HCT116 (cell line): ENCODE measurements around the gene GCDH. TPM values are rescaled to one million over a fixed set of nuclear protein-coding genes. Genes with fewer than 3 reads are reported as not detected.
A peak's percentile ranks its signal among the peaks of the same experiment; 100 is the strongest.

Source experiments
- ATAC-seq: fragments of 200-7000 bp; cut with Tn5 transposase; 2 replicates; pipeline ENCODE4 v1.9.1; 2020; ENCODE audit warnings: mild to moderate bottlenecking, moderate library complexity
- BruUV-seq: library from RNA; stranded (reverse); fragments of 400-500 nt; replicated peaks from 2 replicates; lab custom pipeline; 2021; lab: Mats Ljungman, UMichigan
- CTCF ChIA-PET: fragments of 300-600 bp; sonication (Branson Sonifier 250); formaldehyde crosslinking; loops from one replicate; lab custom pipeline; 2021; ENCODE audit warnings: antibody characterized with exemption; lab: Charles Lee
- POLR2A ChIA-PET: fragments of 300-600, 350-600 bp; sonication (Branson Sonifier 250); formaldehyde crosslinking; loops from one replicate; lab custom pipeline; 2021; ENCODE audit warnings: antibody characterized with exemption; lab: Charles Lee
- RAD21 ChIA-PET, 2 experiments: fragments of 300-600 bp; sonication (Branson Sonifier 250); formaldehyde crosslinking; loops; one replicate each; lab custom pipeline; 2023; ENCODE audit warnings: low total read pairs in 2 of 2; ENCODE audit not compliant: uncharacterized antibody in 2 of 2, unreplicated experiment in 2 of 2, low non-redundant PET in 1 of 2; lab: Charles Lee
- DNase-seq: peaks from one replicate; pipeline ENCODE4 v3.0.0-alpha.2; 2010; ENCODE audit warnings: low read depth, low spot score
- H2AFZ ChIP-seq: fragments of 200-600 bp; shearing (Covaris generic), sonication (generic); 2 replicates; pipeline ENCODE4 v1.6.1; 2017; ENCODE audit warnings: low read depth, mixed run types, mixed read lengths, antibody characterized with exemption, low read length; ENCODE audit not compliant: poor library complexity, severe bottlenecking
- H3K27ac ChIP-seq: 2 replicates; pipeline ENCODE4 v1.5.1; 2012; ENCODE audit warnings: low read depth, low read length
- H3K27me3 ChIP-seq: fragments of 200-600 bp; sonication (generic); 2 replicates; pipeline ENCODE4 v1.6.1; 2016; ENCODE audit warnings: mixed run types, low read length, mixed read lengths; ENCODE audit not compliant: insufficient read depth
- H3K36me3 ChIP-seq, 2 experiments: fragments of 200-500 bp in 1 of 2; fragments of 200-600 bp in 1 of 2; sonication (Bioruptor generic) in 1 of 2; sonication (generic) in 1 of 2; 2 replicates each; pipeline versions ENCODE4 v1.5.1 to v1.6.1; 2014 to 2016; ENCODE audit warnings: low read length in 2 of 2, inconsistent platforms in 1 of 2, mixed read lengths in 1 of 2, mixed run types in 1 of 2; ENCODE audit not compliant: insufficient read depth in 2 of 2, control insufficient read depth in 1 of 2
- H3K4me1 ChIP-seq, 2 experiments: fragments of 200-600 bp in 1 of 2; sonication (generic) in 1 of 2; 2 replicates each; pipeline versions ENCODE4 v1.5.1 to v1.6.1; 2012 to 2017; ENCODE audit warnings: low read length in 2 of 2, inconsistent platforms in 1 of 2, mild to moderate bottlenecking in 1 of 2, mixed read lengths in 1 of 2, mixed run types in 1 of 2, moderate library complexity in 1 of 2; ENCODE audit not compliant: insufficient read depth in 2 of 2, control insufficient read depth in 1 of 2
- H3K4me2 ChIP-seq: fragments of 200-600 bp; sonication (generic); 2 replicates; pipeline ENCODE4 v1.6.1; 2017; ENCODE audit warnings: mixed run types, low read length, mixed read lengths
- H3K4me3 ChIP-seq, 2 experiments: fragments of 200-600 bp in 1 of 2; sonication (generic) in 1 of 2; replicated peaks in 1 of 2; 2 replicates each; pipeline ENCODE4 v1.5.1; 2011 to 2016; ENCODE audit warnings: low read length in 2 of 2, control low read depth in 1 of 2, low read depth in 1 of 2, mild to moderate bottlenecking in 1 of 2, mixed read lengths in 1 of 2, mixed run types in 1 of 2
- H3K79me2 ChIP-seq: fragments of 200-600 bp; sonication (generic); 2 replicates; pipeline ENCODE4 v1.6.1; 2017; ENCODE audit warnings: mild to moderate bottlenecking, mixed run types, low read length, moderate library complexity, mixed read lengths; ENCODE audit not compliant: insufficient read depth
- H3K9ac ChIP-seq: fragments of 200-600 bp; sonication (generic); 2 replicates; pipeline ENCODE4 v1.6.1; 2016; ENCODE audit warnings: low read length, mixed read lengths
- H3K9me2 ChIP-seq: fragments of 200-600 bp; sonication (generic), shearing (Covaris generic); 2 replicates; pipeline ENCODE4 v1.6.1; 2017; ENCODE audit warnings: mixed run types, mild to moderate bottlenecking, moderate library complexity; ENCODE audit not compliant: insufficient read depth
- H3K9me3 ChIP-seq, 2 experiments: fragments of 200-500 bp in 1 of 2; fragments of 200-600 bp in 1 of 2; sonication (Bioruptor generic) in 1 of 2; sonication (generic) in 1 of 2; 2 replicates each; pipeline ENCODE4 v1.6.1; 2014 to 2017; ENCODE audit warnings: low read length in 2 of 2, mixed read lengths in 2 of 2, inconsistent platforms in 1 of 2, low read depth in 1 of 2, mild to moderate bottlenecking in 1 of 2, mixed run types in 1 of 2, moderate library complexity in 1 of 2; ENCODE audit not compliant: control insufficient read depth in 1 of 2, insufficient read depth in 1 of 2
- H4K20me1 ChIP-seq: fragments of 200-600 bp; sonication (generic), shearing (Covaris generic); 2 replicates; pipeline ENCODE4 v1.6.1; 2017; ENCODE audit warnings: mixed run types, mild to moderate bottlenecking, moderate library complexity; ENCODE audit not compliant: insufficient read depth
- CBX3 ChIP-seq: IDR thresholded peaks from 2 replicates; pipeline ENCODE4 v1.6.1; 2012; ENCODE audit warnings: low read depth
- CEBPB ChIP-seq: IDR thresholded peaks from 2 replicates; pipeline ENCODE4 v1.6.1; 2012; ENCODE audit warnings: low read depth
- EGR1 ChIP-seq: IDR thresholded peaks from 2 replicates; pipeline ENCODE4 v1.6.1; 2012; ENCODE audit warnings: low read depth
- EZH2 ChIP-seq: fragments of 200-600 bp; sonication (generic); IDR thresholded peaks from 2 replicates; pipeline ENCODE4 v1.6.1; 2017; ENCODE audit warnings: antibody characterized with exemption, mixed run types
- FOSL1 ChIP-seq: IDR thresholded peaks from 2 replicates; pipeline ENCODE4 v1.6.1; 2012; ENCODE audit warnings: low read depth
- JUND ChIP-seq: IDR thresholded peaks from 2 replicates; pipeline ENCODE4 v1.6.1; 2012
- POLR2A ChIP-seq: IDR thresholded peaks from 2 replicates; pipeline ENCODE4 v1.7.0; 2011; ENCODE audit warnings: borderline replicate concordance; ENCODE audit not compliant: insufficient read depth, insufficient read length; ENCODE audit errors: extremely low read depth
- POLR2AphosphoS5 ChIP-seq: IDR thresholded peaks from 2 replicates; pipeline ENCODE4 v1.6.1; 2011; ENCODE audit warnings: mild to moderate bottlenecking, low read depth, low read length, moderate library complexity
- RAD21 ChIP-seq: IDR thresholded peaks from 2 replicates; pipeline ENCODE4 v1.6.1; 2012; ENCODE audit warnings: low read depth, mild to moderate bottlenecking
- SIN3A ChIP-seq: IDR thresholded peaks from 2 replicates; pipeline ENCODE4 v1.6.1; 2012; ENCODE audit warnings: low read depth
- TCF7L2 ChIP-seq: IDR thresholded peaks from 2 replicates; pipeline ENCODE4 v1.7.0; 2011; ENCODE audit warnings: borderline replicate concordance, inconsistent platforms; ENCODE audit not compliant: insufficient read depth, insufficient read length; ENCODE audit errors: extremely low read depth
- YY1 ChIP-seq: IDR thresholded peaks from 2 replicates; pipeline ENCODE4 v1.6.1; 2011; ENCODE audit warnings: low read length, low read depth, moderate library complexity, mild to moderate bottlenecking; ENCODE audit not compliant: insufficient replicate concordance; ENCODE audit errors: extremely low read depth
- ZFX ChIP-seq: fragments of 450-650 bp; IDR thresholded peaks from 2 replicates; pipeline ENCODE4 v1.6.1; 2017
- ZNF274 ChIP-seq: fragments of 200-500 bp; sonication (Bioruptor generic); IDR thresholded peaks from 2 replicates; pipeline ENCODE4 v1.6.1; 2014; ENCODE audit warnings: mild to moderate bottlenecking, low read depth, low read length, inconsistent platforms
- intact Hi-C: fragments of 100-400 bp; cut with micrococcal nuclease; formaldehyde crosslinking; loops from 2 replicates; pipeline ENCODE4 v1.10.0; 2022
- total RNA-seq: library from RNA; stranded (reverse); gene quantifications from one replicate; pipeline ENCODE4 v1.2.1, GENCODE V29; 2021; ENCODE audit not compliant: unreplicated experiment
- TF ChIP-seq, protein P1 (sequence below), 3 experiments: fragments of 200-600 bp in 1 of 3; sonication (generic) in 1 of 3; IDR thresholded peaks in 2 of 3; conservative IDR thresholded peaks in 1 of 3; 2 replicates each; pipeline ENCODE4 v1.5.1; 2012 to 2017; ENCODE audit warnings: low read depth in 2 of 3, low read length in 2 of 3, antibody characterized with exemption in 1 of 3, borderline replicate concordance in 1 of 3, control low read depth in 1 of 3, mild to moderate bottlenecking in 1 of 3, mixed read lengths in 1 of 3, mixed run types in 1 of 3, moderate library complexity in 1 of 3; ENCODE audit not compliant: insufficient read depth in 1 of 3
- TF ChIP-seq, protein P2 (sequence below): IDR thresholded peaks from 2 replicates; pipeline ENCODE4 v1.6.1; 2012; ENCODE audit warnings: low read depth
- TF ChIP-seq, protein P3 (sequence below): IDR thresholded peaks from 2 replicates; pipeline ENCODE4 v1.6.1; 2012

The GCDH gene
- total RNA-seq, 1 experiment from 2014 or later, result 23.2 TPM

DNA sequence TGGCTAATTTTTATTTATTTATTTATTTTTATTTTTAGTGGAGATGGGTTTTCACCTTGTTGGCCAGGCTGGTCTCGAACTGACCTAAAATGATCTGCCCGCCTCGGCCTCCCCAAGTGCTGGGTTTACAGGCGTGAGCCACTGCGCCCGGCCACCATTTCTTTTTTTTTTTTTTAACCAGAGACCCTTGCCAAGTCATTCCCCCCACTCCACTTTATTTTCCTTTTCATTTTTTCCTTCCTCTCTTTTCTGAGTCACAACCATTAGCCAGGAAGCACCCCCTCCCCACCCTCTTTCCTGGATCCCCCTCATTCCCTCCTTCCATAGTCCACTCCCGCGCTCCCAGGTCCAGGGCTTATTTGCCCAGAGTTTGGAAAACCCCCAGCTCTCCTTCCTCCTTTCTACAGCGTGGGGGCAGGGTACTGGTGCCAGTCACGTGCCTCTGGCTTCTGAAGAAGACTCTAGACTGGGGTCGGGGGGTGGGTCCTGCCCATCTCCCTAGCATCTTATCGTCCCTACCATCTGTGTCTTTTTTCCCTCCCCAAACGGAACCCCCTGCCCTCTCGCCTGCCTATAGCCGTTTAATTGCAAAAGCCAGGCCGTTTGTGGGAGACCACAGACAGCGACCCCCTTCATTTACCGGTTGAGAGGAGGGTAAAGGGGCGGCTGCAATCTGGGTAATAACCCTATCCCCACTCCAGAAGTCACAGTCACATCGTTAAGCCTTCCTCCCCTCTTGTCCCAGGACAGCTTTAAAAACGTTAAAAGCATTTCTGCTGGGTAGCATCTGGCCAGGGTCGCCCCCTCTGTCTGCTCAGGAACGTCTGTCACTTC is 46.4 kb downstream of the GCDH start:
- RAD21 ChIA-PET, result no interaction called here
- Histone ChIP-seq H3K9ac (peak overlapping the region; percentile 69), H3K9me3 (no peaks in the 10 kb centered on the region), H2AFZ (no peak overlapping the region), H3K36me3 (peaks cover 17 to 33% of the 10 kb centered on the region in 2 experiments), H3K4me3 (peak overlapping the region; percentile 53 to 99), H3K27me3 (no peaks in the 10 kb centered on the region), H3K4me1 (peaks cover 16 to 50% of the 10 kb centered on the region in 2 experiments), H3K79me2 (peaks cover 52% of the 10 kb centered on the region), H3K27ac (peak overlapping the region; percentile 79), H3K9me2 (no peaks in the 10 kb centered on the region), H3K4me2 (peak overlapping the region; percentile 92), H4K20me1 (no peaks in the 10 kb centered on the region)
- no peak for DNase-seq
- CTCF ChIA-PET, result interaction anchor here (1.7 kb wide), 1 partner anchor 28 kb away, joined by 8 read pairs; no protein-coding TSS in a partner anchor
- TF ChIP-seq CEBPB (no peak), RAD21 (no peak), EGR1 (no peak), ZFX (no peak), EZH2 (no peak), POLR2AphosphoS5 (no peak), SIN3A (no peak), CBX3 (no peak), JUND (no peak), POLR2A (no peak), ZNF274 (no peak), FOSL1 (no peak), YY1 (no peak), TCF7L2 (no peak)
- TF ChIP-seq, protein P1, sequence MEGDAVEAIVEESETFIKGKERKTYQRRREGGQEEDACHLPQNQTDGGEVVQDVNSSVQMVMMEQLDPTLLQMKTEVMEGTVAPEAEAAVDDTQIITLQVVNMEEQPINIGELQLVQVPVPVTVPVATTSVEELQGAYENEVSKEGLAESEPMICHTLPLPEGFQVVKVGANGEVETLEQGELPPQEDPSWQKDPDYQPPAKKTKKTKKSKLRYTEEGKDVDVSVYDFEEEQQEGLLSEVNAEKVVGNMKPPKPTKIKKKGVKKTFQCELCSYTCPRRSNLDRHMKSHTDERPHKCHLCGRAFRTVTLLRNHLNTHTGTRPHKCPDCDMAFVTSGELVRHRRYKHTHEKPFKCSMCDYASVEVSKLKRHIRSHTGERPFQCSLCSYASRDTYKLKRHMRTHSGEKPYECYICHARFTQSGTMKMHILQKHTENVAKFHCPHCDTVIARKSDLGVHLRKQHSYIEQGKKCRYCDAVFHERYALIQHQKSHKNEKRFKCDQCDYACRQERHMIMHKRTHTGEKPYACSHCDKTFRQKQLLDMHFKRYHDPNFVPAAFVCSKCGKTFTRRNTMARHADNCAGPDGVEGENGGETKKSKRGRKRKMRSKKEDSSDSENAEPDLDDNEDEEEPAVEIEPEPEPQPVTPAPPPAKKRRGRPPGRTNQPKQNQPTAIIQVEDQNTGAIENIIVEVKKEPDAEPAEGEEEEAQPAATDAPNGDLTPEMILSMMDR (IDR thresholded peaks at IDR 0.05 in 2 of 3, conservative IDR thresholded peaks at IDR 0.05 in 1 of 3; ENCODE audit: borderline replicate concordance in 1 of 3, insufficient read depth in 1 of 3, low read depth in 2 of 3, low read length in 2 of 3), result no peak
- TF ChIP-seq, protein P2, sequence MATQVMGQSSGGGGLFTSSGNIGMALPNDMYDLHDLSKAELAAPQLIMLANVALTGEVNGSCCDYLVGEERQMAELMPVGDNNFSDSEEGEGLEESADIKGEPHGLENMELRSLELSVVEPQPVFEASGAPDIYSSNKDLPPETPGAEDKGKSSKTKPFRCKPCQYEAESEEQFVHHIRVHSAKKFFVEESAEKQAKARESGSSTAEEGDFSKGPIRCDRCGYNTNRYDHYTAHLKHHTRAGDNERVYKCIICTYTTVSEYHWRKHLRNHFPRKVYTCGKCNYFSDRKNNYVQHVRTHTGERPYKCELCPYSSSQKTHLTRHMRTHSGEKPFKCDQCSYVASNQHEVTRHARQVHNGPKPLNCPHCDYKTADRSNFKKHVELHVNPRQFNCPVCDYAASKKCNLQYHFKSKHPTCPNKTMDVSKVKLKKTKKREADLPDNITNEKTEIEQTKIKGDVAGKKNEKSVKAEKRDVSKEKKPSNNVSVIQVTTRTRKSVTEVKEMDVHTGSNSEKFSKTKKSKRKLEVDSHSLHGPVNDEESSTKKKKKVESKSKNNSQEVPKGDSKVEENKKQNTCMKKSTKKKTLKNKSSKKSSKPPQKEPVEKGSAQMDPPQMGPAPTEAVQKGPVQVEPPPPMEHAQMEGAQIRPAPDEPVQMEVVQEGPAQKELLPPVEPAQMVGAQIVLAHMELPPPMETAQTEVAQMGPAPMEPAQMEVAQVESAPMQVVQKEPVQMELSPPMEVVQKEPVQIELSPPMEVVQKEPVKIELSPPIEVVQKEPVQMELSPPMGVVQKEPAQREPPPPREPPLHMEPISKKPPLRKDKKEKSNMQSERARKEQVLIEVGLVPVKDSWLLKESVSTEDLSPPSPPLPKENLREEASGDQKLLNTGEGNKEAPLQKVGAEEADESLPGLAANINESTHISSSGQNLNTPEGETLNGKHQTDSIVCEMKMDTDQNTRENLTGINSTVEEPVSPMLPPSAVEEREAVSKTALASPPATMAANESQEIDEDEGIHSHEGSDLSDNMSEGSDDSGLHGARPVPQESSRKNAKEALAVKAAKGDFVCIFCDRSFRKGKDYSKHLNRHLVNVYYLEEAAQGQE, result no peak
- TF ChIP-seq, protein P3, sequence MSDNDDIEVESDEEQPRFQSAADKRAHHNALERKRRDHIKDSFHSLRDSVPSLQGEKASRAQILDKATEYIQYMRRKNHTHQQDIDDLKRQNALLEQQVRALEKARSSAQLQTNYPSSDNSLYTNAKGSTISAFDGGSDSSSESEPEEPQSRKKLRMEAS, result no peak; the same call in 1 of the 2 replicates
- BruUV-seq, result no TSS peak
- POLR2A ChIA-PET, result interaction anchor here (0.5 to 1.6 kb wide), 7 partner anchors 9 to 217 kb away, joined by 3 to 5 read pairs (median 3); partner anchors contain the start of genes RAD23A and SYCE2
- intact Hi-C loops, result no loop called here
- no peak for ATAC-seq
